Gastrocnemius medialis (tissue), 4 donors: ENCODE results near the gene COA1. TPM values are rescaled to one million over a fixed set of nuclear protein-coding genes. Genes with fewer than 3 reads are reported as not detected.
"Not testable (repeated sequence)": the region's sequence is repeated elsewhere in the genome, so short reads cannot be mapped to it uniquely, and the experiment has no call there.

Experiments
- ATAC-seq, 2 donors: fragments of 150-250 bp; one replicate each; pipeline ENCODE4 v1.9.1; 2016
- DNase-seq, 2 donors: peaks; one replicate each; pipeline ENCODE4 v3.0.0-alpha.2; 2019
- H3K27ac ChIP-seq, 4 donors: fragments of 200-600 bp; sonication (generic); 1 replicate in 1 of 4; 2 replicates in 3 of 4; pipeline ENCODE4 v1.5.1; 2016 to 2018; ENCODE audit warnings: mild to moderate bottlenecking in 2 of 4, moderate library complexity in 1 of 4
- H3K27me3 ChIP-seq, 3 donors: fragments of 200-600 bp; sonication (generic) in 2 of 3; 1 replicate in 1 of 3; 2 replicates in 2 of 3; pipeline versions ENCODE4 v1.5.1 to v1.6.0; 2016 to 2019; ENCODE audit warnings: mild to moderate bottlenecking in 1 of 3, moderate library complexity in 1 of 3
- H3K36me3 ChIP-seq, 2 donors: fragments of 200-600 bp; sonication (generic) in 1 of 2; one replicate each; pipeline ENCODE4 v1.5.1; 2017 to 2018
- H3K4me1 ChIP-seq, 2 donors: fragments of 200-600 bp; sonication (generic) in 1 of 2; one replicate each; pipeline ENCODE4 v1.5.1; 2016 to 2017; ENCODE audit warnings: mild to moderate bottlenecking in 2 of 2
- H3K4me3 ChIP-seq, 4 donors: fragments of 200-600 bp; sonication (generic) in 3 of 4; 1 replicate in 1 of 4; 2 replicates in 3 of 4; pipeline ENCODE4 v1.5.1; 2016 to 2019; ENCODE audit warnings: mild to moderate bottlenecking in 2 of 4
- H3K9me3 ChIP-seq, 3 donors: fragments of 200-600 bp; sonication (generic) in 2 of 3; 1 replicate in 1 of 3; 2 replicates in 2 of 3; pipeline ENCODE4 v1.5.1; 2016 to 2019
- POLR2A ChIP-seq, 2 donors: fragments of 450-650 bp; IDR thresholded peaks; one replicate each; pipeline ENCODE4 v1.6.1; 2017; ENCODE audit warnings: antibody characterized with exemption in 2 of 2, mild to moderate bottlenecking in 2 of 2, moderate library complexity in 2 of 2
- in situ Hi-C, 4 donors: fragments of 200-750 bp; cut with MboI; loops; one replicate each; pipeline versions ENCODE4 v1.15.0 to v1.8.0; 2017; ENCODE audit warnings: low sequenced_read_pairs in 4 of 4
- intact Hi-C: fragments of 100-400 bp; cut with DNase I; formaldehyde crosslinking; loops from one replicate; pipeline ENCODE4 v1.15.1; 2023; ENCODE audit warnings: low total_unique reads
- total RNA-seq, 4 donors: library from RNA; depleted of rRNA; stranded (reverse); fragments of >200 nt; gene quantifications; one replicate each; pipeline versions ENCODE4 v1.1.0 to v1.2.3, GENCODE V29; 2016
- TF ChIP-seq, protein P1 (sequence below), 5 experiments: fragments of 450-650 bp in 3 of 5; fragments of 200-600 bp in 2 of 5; sonication (generic) in 2 of 5; IDR thresholded peaks in 4 of 5; conservative IDR thresholded peaks in 1 of 5; 1 replicate in 4 of 5; 2 replicates in 1 of 5; pipeline ENCODE4 v1.5.1; 2016 to 2019; ENCODE audit warnings: antibody characterized with exemption in 5 of 5, mild to moderate bottlenecking in 3 of 5, moderate library complexity in 3 of 5

COA1 gene
- total RNA-seq, 4 donors from 2014 or later: 34.9 to 55.2 (median 49.3) TPM

DNA sequence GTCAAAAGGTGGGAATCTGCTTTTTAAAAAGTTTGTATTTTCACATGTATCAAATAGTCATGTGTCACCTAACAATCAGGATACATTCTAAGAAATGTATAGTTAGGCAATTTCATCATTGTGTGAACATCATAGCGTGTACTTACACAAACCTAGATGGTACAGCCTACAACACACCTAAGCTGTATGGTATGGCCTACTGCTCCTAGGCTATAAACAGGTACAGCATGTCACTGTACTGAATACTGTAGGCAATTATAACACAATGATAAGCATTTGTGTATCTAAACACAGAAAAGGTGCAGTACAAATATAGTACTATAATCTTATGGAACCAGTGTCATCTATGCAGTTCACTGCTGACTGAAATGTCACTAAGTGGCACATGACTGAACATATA, 17.8 kb downstream of the COA1 start:
- peaks cover 10 to 11% of the 10 kb centered on the region in 2 donors for H3K4me1 ChIP-seq
- in situ Hi-C loops: loop anchor here in 3 of 4 donors (5.0 to 25.0 kb wide), 3 partner anchors 126 to 774 kb away; partner anchors contain the start of genes MRPL32 (in 2 of the 3), PSMA2 (in 2 of the 3) and STK17A (in 1 of the 3)
- TF ChIP-seq, protein P1, sequence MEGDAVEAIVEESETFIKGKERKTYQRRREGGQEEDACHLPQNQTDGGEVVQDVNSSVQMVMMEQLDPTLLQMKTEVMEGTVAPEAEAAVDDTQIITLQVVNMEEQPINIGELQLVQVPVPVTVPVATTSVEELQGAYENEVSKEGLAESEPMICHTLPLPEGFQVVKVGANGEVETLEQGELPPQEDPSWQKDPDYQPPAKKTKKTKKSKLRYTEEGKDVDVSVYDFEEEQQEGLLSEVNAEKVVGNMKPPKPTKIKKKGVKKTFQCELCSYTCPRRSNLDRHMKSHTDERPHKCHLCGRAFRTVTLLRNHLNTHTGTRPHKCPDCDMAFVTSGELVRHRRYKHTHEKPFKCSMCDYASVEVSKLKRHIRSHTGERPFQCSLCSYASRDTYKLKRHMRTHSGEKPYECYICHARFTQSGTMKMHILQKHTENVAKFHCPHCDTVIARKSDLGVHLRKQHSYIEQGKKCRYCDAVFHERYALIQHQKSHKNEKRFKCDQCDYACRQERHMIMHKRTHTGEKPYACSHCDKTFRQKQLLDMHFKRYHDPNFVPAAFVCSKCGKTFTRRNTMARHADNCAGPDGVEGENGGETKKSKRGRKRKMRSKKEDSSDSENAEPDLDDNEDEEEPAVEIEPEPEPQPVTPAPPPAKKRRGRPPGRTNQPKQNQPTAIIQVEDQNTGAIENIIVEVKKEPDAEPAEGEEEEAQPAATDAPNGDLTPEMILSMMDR (IDR thresholded peaks at IDR 0.05 in 4 of 5, conservative IDR thresholded peaks at IDR 0.05 in 1 of 5): no peak
- no peak for TF ChIP-seq POLR2A (IDR thresholded peaks at IDR 0.05)
- intact Hi-C loops: no loop called here
- DNase-seq (no peak), ATAC-seq (no peak)
- H3K27me3 ChIP-seq: no peaks in the 10 kb centered on the region
- no peak overlapping the region for H3K4me3 ChIP-seq
- H3K27ac ChIP-seq: no peak overlapping the region
- no peaks in the 10 kb centered on the region for H3K36me3 ChIP-seq
- H3K9me3 ChIP-seq: no peaks in the 10 kb centered on the region

DNA sequence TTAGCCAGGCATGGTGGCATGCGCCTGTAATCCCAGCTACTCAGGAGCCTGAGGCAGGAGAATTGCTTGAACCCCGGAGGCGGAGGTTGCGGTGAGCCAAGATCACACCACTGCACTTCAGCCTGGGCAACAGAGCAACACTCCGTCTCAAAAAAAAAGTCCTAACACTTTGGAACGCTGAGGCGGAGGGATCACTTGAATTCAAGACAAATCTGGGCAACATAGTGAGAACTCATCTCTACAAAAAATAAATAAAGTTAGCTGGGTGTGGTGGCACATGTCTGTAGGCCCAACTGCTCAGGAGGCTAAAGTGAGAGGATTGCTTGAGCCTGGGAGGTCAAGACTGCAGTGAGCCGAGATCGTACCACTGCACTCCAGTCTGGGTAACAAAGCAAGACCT, 21.3 kb downstream of the COA1 start:
- peaks cover 10 to 11% of the 10 kb centered on the region in 2 donors for H3K4me1 ChIP-seq
- intact Hi-C loops, H3K27me3 ChIP-seq, H3K36me3 ChIP-seq, H3K4me3 ChIP-seq, DNase-seq, ATAC-seq, H3K9me3 ChIP-seq, H3K27ac ChIP-seq: not testable (repeated sequence)
- in situ Hi-C loops: loop anchor here in 3 of 4 donors (25.0 kb wide), 2 partner anchors 129 to 771 kb away; partner anchors contain the start of genes MRPL32 (in 2 of the 3) and PSMA2 (in 2 of the 3)

DNA sequence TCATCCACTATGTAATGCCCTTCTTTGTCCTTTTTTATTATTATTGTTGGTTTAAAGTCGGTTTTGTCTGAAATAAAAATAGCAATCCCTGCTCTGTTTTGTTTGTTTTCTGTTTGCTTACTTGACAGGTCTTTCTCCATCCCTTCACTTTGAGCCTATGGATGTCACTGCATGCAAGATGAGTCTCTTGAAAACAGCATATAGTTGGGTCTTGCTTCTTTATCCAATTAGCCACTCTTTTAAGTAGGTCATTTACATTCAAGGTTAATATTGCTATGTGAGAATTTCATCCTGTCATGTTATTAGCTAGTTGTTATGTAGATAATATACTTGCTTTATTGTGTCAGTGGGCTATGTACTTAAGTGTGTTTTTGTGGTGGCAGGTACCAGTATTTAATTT, 25.8 kb downstream of the COA1 start:
- intact Hi-C loops: loop anchor here (2.0 to 5.0 kb wide), 2 partner anchors 15 to 56 kb away; no protein-coding TSS in a partner anchor
- in situ Hi-C loops: loop anchor here in 3 of 4 donors (5.0 to 25.0 kb wide), 3 partner anchors 121 to 766 kb away; partner anchors contain the start of genes MRPL32 (in 2 of the 3), PSMA2 (in 2 of the 3) and STK17A (in 1 of the 3)
- no peak for DNase-seq
- H3K9me3 ChIP-seq: no peaks in the 10 kb centered on the region
- TF ChIP-seq, protein P1 (IDR thresholded peaks at IDR 0.05 in 4 of 5, conservative IDR thresholded peaks at IDR 0.05 in 1 of 5): no peak
- TF ChIP-seq POLR2A (IDR thresholded peaks at IDR 0.05): no peak
- no peaks in the 10 kb centered on the region for H3K27me3 ChIP-seq
- no peak overlapping the region for H3K27ac ChIP-seq
- no peak for ATAC-seq
- peaks cover 12 to 13% of the 10 kb centered on the region in 2 donors for H3K4me1 ChIP-seq
- no peak overlapping the region for H3K4me3 ChIP-seq
- H3K36me3 ChIP-seq: no peaks in the 10 kb centered on the region

DNA sequence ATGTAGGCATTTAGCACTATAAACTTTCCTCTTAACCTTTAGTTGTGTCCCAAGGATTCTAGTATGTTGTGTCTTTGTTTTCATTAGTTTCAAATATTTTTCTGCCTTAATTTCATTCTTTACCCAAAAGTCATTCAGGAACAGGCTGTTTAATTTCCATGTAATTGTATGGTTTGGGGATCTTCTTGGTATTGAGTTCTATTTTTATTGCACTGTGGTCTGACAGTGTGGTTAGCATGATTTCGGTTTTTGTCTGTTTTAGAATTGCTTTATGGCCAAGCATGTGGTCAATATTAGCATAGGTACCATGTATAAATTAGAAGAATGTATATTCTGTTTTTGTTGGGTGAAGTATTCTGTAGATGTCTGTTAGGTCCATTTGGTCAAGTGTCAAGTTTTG, 26.3 kb downstream of the COA1 start:
- TF ChIP-seq POLR2A (IDR thresholded peaks at IDR 0.05): no peak
- TF ChIP-seq, protein P1 (IDR thresholded peaks at IDR 0.05 in 4 of 5, conservative IDR thresholded peaks at IDR 0.05 in 1 of 5): no peak

DNA sequence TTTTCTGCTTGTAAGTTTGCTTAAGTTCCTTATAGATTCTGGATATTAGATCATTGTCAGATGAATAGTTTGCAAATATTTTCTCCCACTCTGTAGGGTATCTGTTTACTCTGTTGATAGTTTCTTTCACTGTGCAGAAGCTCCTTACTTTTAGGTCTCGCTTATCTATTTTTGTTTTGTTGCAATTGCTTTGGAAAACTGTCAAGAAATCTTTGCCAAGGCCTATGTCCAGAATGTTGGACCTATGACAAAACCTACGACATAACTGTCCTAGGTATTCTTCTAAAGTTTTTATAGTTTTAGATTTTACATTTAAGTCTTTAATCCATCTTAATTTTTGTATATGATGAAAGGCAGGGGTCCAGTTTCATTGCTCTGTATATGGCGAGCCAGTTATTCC, 27.4 kb downstream of the COA1 start:
- Histone ChIP-seq H3K36me3 (no peaks in the 10 kb centered on the region), H3K27ac (no peak overlapping the region), H3K27me3 (no peaks in the 10 kb centered on the region), H3K4me3 (no peak overlapping the region), H3K9me3 (no peaks in the 10 kb centered on the region), H3K4me1 (peaks cover 13 to 16% of the 10 kb centered on the region in 2 donors)
- in situ Hi-C loops (loop anchor here in 3 of 4 donors (5.0 to 25.0 kb wide), 3 partner anchors 120 to 765 kb away; partner anchors contain the start of genes MRPL32 (in 2 of the 3), PSMA2 (in 2 of the 3) and STK17A (in 1 of the 3)), intact Hi-C loops (loop anchor here (2.0 to 5.0 kb wide), 2 partner anchors 17 to 55 kb away; no protein-coding TSS in a partner anchor)
- ATAC-seq (no peak), DNase-seq (no peak)
- TF ChIP-seq POLR2A (IDR thresholded peaks at IDR 0.05): no peak
- TF ChIP-seq, protein P1 (IDR thresholded peaks at IDR 0.05 in 4 of 5, conservative IDR thresholded peaks at IDR 0.05 in 1 of 5): no peak

More for the DNA sequence above, 26.3 kb downstream of the COA1 start:
- in situ Hi-C loops: loop anchor here in 3 of 4 donors (5.0 to 25.0 kb wide), 3 partner anchors 121 to 766 kb away; partner anchors contain the start of genes MRPL32 (in 2 of the 3), PSMA2 (in 2 of the 3) and STK17A (in 1 of the 3)
- no peak overlapping the region for H3K4me3 ChIP-seq
- H3K27ac ChIP-seq: no peak overlapping the region
- ATAC-seq (no peak), DNase-seq (no peak)
- H3K4me1 ChIP-seq: peaks cover 12 to 13% of the 10 kb centered on the region in 2 donors
- H3K9me3 ChIP-seq: no peaks in the 10 kb centered on the region
- no peaks in the 10 kb centered on the region for H3K36me3 ChIP-seq
- intact Hi-C loops: loop anchor here (2.0 to 5.0 kb wide), 2 partner anchors 16 to 56 kb away; no protein-coding TSS in a partner anchor
- H3K27me3 ChIP-seq: no peaks in the 10 kb centered on the region
